Prostate gland (tissue), 2 donors: ENCODE results near the gene FOXE3.

Experiments
- CTCF ChIP-seq, 4 experiments: fragments of 200-600 bp in 2 of 4; fragments of 450-650 bp in 2 of 4; sonication (generic) in 2 of 4; IDR thresholded peaks; 1 replicate in 3 of 4; 2 replicates in 1 of 4; pipeline ENCODE4 v1.5.1; 2016 to 2019; ENCODE audit warnings: antibody characterized with exemption in 4 of 4, mild to moderate bottlenecking in 2 of 4, moderate library complexity in 2 of 4
- POLR2A ChIP-seq: fragments of 450-650 bp; IDR thresholded peaks from one replicate; pipeline ENCODE4 v1.6.1; 2016; ENCODE audit warnings: antibody characterized with exemption, mild to moderate bottlenecking

- TF ChIP-seq POLR2A = no peak
- no peak for TF ChIP-seq CTCF (IDR thresholded peaks at IDR 0.05)
Measured at GRCh38 chr1:47433037-47433421, 16.9 kb downstream of the FOXE3 start.
